Chondrocyte (in vitro differentiated cells): Measurements from ENCODE around the gene GALR2. TPM values are rescaled to one million over a fixed set of nuclear protein-coding genes. Genes with fewer than 3 reads are reported as not detected.

Experiments used
- DNase-seq: peaks from one replicate; pipeline ENCODE4 v3.0.0; 2021; ENCODE audit warnings: mixed read lengths, low spot score
- H3K27ac Mint-ChIP-seq: one replicate; pipeline ENCODE4 v1.8.0; 2021; ENCODE audit warnings: mild to moderate bottlenecking, moderate library complexity, mixed read lengths; ENCODE audit not compliant: unreplicated experiment
- H3K27me3 Mint-ChIP-seq: 2 replicates; pipeline ENCODE4 v1.8.0; 2021; ENCODE audit warnings: low read depth, mixed read lengths
- H3K36me3 Mint-ChIP-seq: 2 replicates; pipeline ENCODE4 v1.8.0; 2021; ENCODE audit warnings: low read depth, mixed read lengths
- H3K4me1 Mint-ChIP-seq: 2 replicates; pipeline ENCODE4 v1.8.0; 2021; ENCODE audit warnings: low read depth, mild to moderate bottlenecking, mixed read lengths
- H3K4me3 Mint-ChIP-seq: one replicate; pipeline ENCODE4 v1.8.0; 2021; ENCODE audit warnings: mild to moderate bottlenecking, moderate library complexity, mixed read lengths; ENCODE audit not compliant: unreplicated experiment
- H3K9me3 Mint-ChIP-seq: 2 replicates; pipeline ENCODE4 v1.8.0; 2021; ENCODE audit warnings: low read depth, mixed read lengths
- CTCF ChIP-seq: fragments of 200-600 bp; sonication (generic); IDR thresholded peaks from 2 replicates; pipeline ENCODE4 v1.5.0; 2021; ENCODE audit warnings: antibody characterized with exemption, mild to moderate bottlenecking, moderate library complexity
- total RNA-seq: library from RNA; stranded (reverse); gene quantifications from 3 replicates; pipeline ENCODE4 v1.2.1, GENCODE V29; 2021

GALR2 gene
- total RNA-seq, 1 donor from 2014 or later, result not detected

DNA sequence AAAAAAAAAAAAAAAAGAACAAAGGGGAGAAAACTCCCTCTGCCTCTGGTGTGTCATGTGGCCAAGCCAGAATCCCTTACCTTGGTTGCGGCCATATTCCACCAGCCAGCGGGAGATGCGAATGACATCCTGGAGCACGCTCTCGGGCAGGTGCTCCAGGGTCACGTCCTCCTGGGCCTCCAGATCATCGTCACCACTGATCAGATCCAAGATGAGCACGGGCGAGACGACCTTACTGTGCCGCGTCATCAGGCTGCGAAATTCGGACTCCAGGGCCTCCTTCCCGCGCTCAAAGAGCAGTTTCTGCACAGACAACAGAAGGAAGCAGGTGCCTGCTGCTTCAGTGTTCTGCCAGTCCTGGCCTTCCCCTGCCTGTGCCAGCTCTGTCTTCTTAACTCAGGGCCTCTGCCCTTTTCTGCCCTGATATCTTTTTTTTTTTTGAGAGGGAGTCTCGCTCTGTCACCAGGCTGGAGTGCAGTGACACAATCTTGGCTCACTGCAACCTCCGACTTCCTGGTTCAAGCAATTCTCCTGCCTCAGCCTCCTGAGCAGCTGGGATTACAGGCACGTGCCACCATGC is 23.2 kb downstream of the GALR2 start:
- H3K27me3 Mint-ChIP-seq, result no peaks in the 10 kb centered on the region
- H3K4me3 Mint-ChIP-seq, result no peak overlapping the region
- no peak for TF ChIP-seq CTCF
- no peak overlapping the region for H3K27ac Mint-ChIP-seq
- H3K9me3 Mint-ChIP-seq, result no peaks in the 10 kb centered on the region
- no peak for DNase-seq
- H3K4me1 Mint-ChIP-seq, result peaks cover 3% of the 10 kb centered on the region
- peaks cover 31% of the 10 kb centered on the region for H3K36me3 Mint-ChIP-seq

GRCh38 chr17:76102944-76103273 is 28.3 kb downstream of the GALR2 start:
- peak overlapping the region; percentile 96 for H3K4me3 Mint-ChIP-seq
- no peaks in the 10 kb centered on the region for H3K27me3 Mint-ChIP-seq
- no peak for DNase-seq
- H3K27ac Mint-ChIP-seq, result peak overlapping the region; percentile 97
- peaks cover 8% of the 10 kb centered on the region for H3K4me1 Mint-ChIP-seq
- no peaks in the 10 kb centered on the region for H3K9me3 Mint-ChIP-seq
- TF ChIP-seq CTCF, result no peak
- H3K36me3 Mint-ChIP-seq, result peaks cover 12% of the 10 kb centered on the region

GRCh38 chr17:76103274-76104139 is 28.9 kb downstream of the GALR2 start, which contains the start of gene EXOC7:
EXOC7 (minus strand) TSS chr17:76103787; CDS start chr17:76103692, 95 bp downstream.
- H3K27ac Mint-ChIP-seq, result peak within 1 kb of the TSS; percentile 97
- TF ChIP-seq CTCF, result peak; percentile 62
- H3K27me3 Mint-ChIP-seq, result no peaks in the 10 kb centered on the region
- H3K36me3 Mint-ChIP-seq, result peaks cover 11% of the 10 kb centered on the region
- H3K4me3 Mint-ChIP-seq, result peak within 1 kb of the TSS; percentile 96
- peak; percentile 95 for DNase-seq
- H3K9me3 Mint-ChIP-seq, result no peaks in the 10 kb centered on the region
- H3K4me1 Mint-ChIP-seq, result peaks cover 8% of the 10 kb centered on the region

GRCh38 chr17:76104140-76104895 is 29.7 kb downstream of the GALR2 start:
- Mint-ChIP-seq H3K27ac (peak overlapping the region; percentile 97), H3K4me1 (peaks cover 8% of the 10 kb centered on the region), H3K27me3 (no peaks in the 10 kb centered on the region), H3K4me3 (peak overlapping the region; percentile 96), H3K36me3 (peaks cover 10% of the 10 kb centered on the region), H3K9me3 (no peaks in the 10 kb centered on the region)
- DNase-seq, result no peak
- no peak for TF ChIP-seq CTCF

DNA sequence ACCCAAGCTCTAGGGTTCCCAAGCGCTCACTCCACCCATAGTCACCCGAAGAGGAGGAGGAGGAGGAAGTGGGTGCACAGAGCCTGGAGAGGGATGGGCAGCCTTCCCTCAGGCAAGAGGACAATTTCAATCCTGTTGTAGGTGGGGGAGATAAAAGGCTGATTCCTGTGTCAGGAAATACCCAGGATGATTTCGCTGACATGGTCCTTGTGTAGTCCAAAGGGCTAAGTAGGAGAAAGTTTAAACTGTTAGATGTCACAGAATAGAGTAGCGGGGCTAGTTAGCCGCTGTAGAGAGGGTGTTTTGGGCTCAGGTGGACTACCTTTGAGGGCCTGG is 30.3 kb downstream of the GALR2 start:
- no peak overlapping the region for H3K27ac Mint-ChIP-seq
- H3K4me3 Mint-ChIP-seq, result no peak overlapping the region
- DNase-seq, result no peak
- H3K4me1 Mint-ChIP-seq, result peaks cover 8% of the 10 kb centered on the region
- no peaks in the 10 kb centered on the region for H3K27me3 Mint-ChIP-seq
- peaks cover 6% of the 10 kb centered on the region for H3K36me3 Mint-ChIP-seq
- no peaks in the 10 kb centered on the region for H3K9me3 Mint-ChIP-seq
- TF ChIP-seq CTCF, result no peak
